Measurements from ENCODE around the gene HK3. TPM values are rescaled to one million over a fixed set of nuclear protein-coding genes. Genes with fewer than 3 reads are reported as not detected.

HK3 gene, protein sequence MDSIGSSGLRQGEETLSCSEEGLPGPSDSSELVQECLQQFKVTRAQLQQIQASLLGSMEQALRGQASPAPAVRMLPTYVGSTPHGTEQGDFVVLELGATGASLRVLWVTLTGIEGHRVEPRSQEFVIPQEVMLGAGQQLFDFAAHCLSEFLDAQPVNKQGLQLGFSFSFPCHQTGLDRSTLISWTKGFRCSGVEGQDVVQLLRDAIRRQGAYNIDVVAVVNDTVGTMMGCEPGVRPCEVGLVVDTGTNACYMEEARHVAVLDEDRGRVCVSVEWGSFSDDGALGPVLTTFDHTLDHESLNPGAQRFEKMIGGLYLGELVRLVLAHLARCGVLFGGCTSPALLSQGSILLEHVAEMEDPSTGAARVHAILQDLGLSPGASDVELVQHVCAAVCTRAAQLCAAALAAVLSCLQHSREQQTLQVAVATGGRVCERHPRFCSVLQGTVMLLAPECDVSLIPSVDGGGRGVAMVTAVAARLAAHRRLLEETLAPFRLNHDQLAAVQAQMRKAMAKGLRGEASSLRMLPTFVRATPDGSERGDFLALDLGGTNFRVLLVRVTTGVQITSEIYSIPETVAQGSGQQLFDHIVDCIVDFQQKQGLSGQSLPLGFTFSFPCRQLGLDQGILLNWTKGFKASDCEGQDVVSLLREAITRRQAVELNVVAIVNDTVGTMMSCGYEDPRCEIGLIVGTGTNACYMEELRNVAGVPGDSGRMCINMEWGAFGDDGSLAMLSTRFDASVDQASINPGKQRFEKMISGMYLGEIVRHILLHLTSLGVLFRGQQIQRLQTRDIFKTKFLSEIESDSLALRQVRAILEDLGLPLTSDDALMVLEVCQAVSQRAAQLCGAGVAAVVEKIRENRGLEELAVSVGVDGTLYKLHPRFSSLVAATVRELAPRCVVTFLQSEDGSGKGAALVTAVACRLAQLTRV
- total RNA-seq (2011; cell fraction: chromatin; rRNA removed; ENCODE audit: low replicate concordance): not detected in 2 replicates
- total RNA-seq (2011; cell fraction: nucleolus; rRNA removed): not detected in 2 replicates
- total RNA-seq (2011; cell fraction: nucleoplasm; rRNA removed): not detected in 2 replicates
- 0.08 TPM in 1 of 2 replicates, not detected in the other for total RNA-seq (2014; rRNA removed)
- total RNA-seq (2014; rRNA removed; fragmentation: Illumina TruSeq; extraction: Trizol): not detected in 2 replicates
- not detected in 2 replicates for total RNA-seq (2015; rRNA removed; fragmentation: Illumina TruSeq; extraction: Trizol)
- 0.16 TPM in 1 of 2 replicates, not detected in the other for total RNA-seq (2021)
- not detected in 2 replicates for polyA plus RNA-seq (2011; rRNA removed)
- not detected in 2 replicates for polyA plus RNA-seq (2011; cell fraction: cytosol; rRNA removed)
- 0.06 and 0.08 TPM in 2 replicates for polyA plus RNA-seq (2011; cell fraction: nucleus; rRNA removed)
- polyA plus RNA-seq (2012): not detected in 2 replicates
- polyA plus RNA-seq (2014; fragmentation: Illumina TruSeq; extraction: Trizol): not detected in 2 replicates
- not detected for polyA plus RNA-seq (2014; fragmentation: Nextera tagmentation; extraction: Ambion mirVana)
- not detected in 2 replicates for polyA plus RNA-seq (2014; rRNA removed)
- not detected in 2 replicates for polyA minus RNA-seq (2011; rRNA and poly(A)+ RNA removed)
- not detected in 2 replicates for polyA minus RNA-seq (2011; cell fraction: cytosol; rRNA and poly(A)+ RNA removed)
- polyA minus RNA-seq (2011; cell fraction: nucleus; rRNA and poly(A)+ RNA removed): not detected in 2 replicates
- percentile 19 among the genes with signal in this experiment for Bru-seq, nascent RNA
- BruChase-seq, experiment 1, labeled RNA remaining after a 2-hour chase: percentile 18 among the genes with signal in this experiment
- percentile 18 among the genes with signal in this experiment for BruChase-seq, experiment 2, labeled RNA remaining after a 6-hour chase
- long read RNA-seq, experiment 1: 0 reads
- long read RNA-seq, experiment 2: 0 reads
- long read RNA-seq, experiment 3: 0 reads

GRCh38 chr5:176899296-176899891, at the start of gene HK3:
Gene HK3 (minus strand): TSS chr5:176899346. CDS start chr5:176896159, 3,187 bp downstream.
- no peaks in the 10 kb centered on the region for H3K79me2 ChIP-seq (ENCODE audit: control insufficient read depth, insufficient read depth, low read length)
- H3K9ac ChIP-seq (ENCODE audit: insufficient read depth in 1 of 2, low read depth in 2 of 2, low read length in 2 of 2): no peak within 1 kb of the TSS
- no peaks in the 10 kb centered on the region for H4K20me1 ChIP-seq (replicated peaks; ENCODE audit: control insufficient read depth, insufficient read depth, low read length)
- no peaks in the 10 kb centered on the region for H3K9me1 ChIP-seq (ENCODE audit: control insufficient read depth, insufficient read depth, low read length)
- H3K4me1 ChIP-seq (replicated peaks in 1 of 2; ENCODE audit: control insufficient read depth in 2 of 2, insufficient read depth in 2 of 2, low read length in 2 of 2): no peaks in the 10 kb centered on the region
- WGBS (ENCODE audit: insufficient coverage, low coverage, missing lambda C conversion rate): 48% methylated on average over 9 of the region's 9 CpGs
- H3K27ac ChIP-seq (ENCODE audit: extremely low read depth, low read depth, low read length): no peak within 1 kb of the TSS
- in situ Hi-C loops (cut with MboI): no loop called here
- CTCF ChIA-PET (ENCODE audit: low intra/inter-chr PET ratio): no interaction called here
- H3K9me3 ChIP-seq (replicated peaks; ENCODE audit: control insufficient read depth, insufficient read depth, low read depth, low read length): no peaks in the 10 kb centered on the region
- no TSS peak for BruUV-seq (replicated peaks)
- intact Hi-C loops (cut with micrococcal nuclease): loop anchor here (10.0 kb wide), 1 partner anchor 215 kb away; no protein-coding TSS in a partner anchor
- POLR2A ChIA-PET: interaction anchor here (1.1 to 2.6 kb wide), 4 partner anchors 11 to 29 kb away, joined by 3 to 28 read pairs (median 6); no protein-coding TSS in a partner anchor
- H3K4me2 ChIP-seq (ENCODE audit: insufficient read depth, low read length): no peak within 1 kb of the TSS
- H3K4me3 ChIP-seq: no peak within 1 kb of the TSS
- peaks cover 3 to 9% of the 10 kb centered on the region in 2 experiments; a peak in 3 of 5 replicates for H3K27me3 ChIP-seq (ENCODE audit: control insufficient read depth in 2 of 2, insufficient read depth in 2 of 2, low read length in 2 of 2)
- DNase-seq (ENCODE audit: extremely low read depth in 1 of 4, low spot score in 3 of 4) (no peak), ATAC-seq (no peak), FAIRE-seq (no peak)
- H2AFZ ChIP-seq (ENCODE audit: low read depth, low read length): no peak within 1 kb of the TSS
- peaks cover 26% of the 10 kb centered on the region for H3K36me3 ChIP-seq (ENCODE audit: control insufficient read depth, insufficient read depth, low read length)
- TF ChIP-seq DPF2 (IDR thresholded peaks at IDR 0.05) (no peak), CHD4 (IDR thresholded peaks at IDR 0.05; ENCODE audit: insufficient read depth, insufficient replicate concordance, low read depth, low read length, poor library complexity, severe bottlenecking) (no peak), NFIX (CRISPR knock-in tag; IDR thresholded peaks at IDR 0.05; ENCODE audit: low read depth) (no peak), SOX6 (IDR thresholded peaks at IDR 0.05) (no peak), PRMT5 (CRISPR knock-in tag; IDR thresholded peaks at IDR 0.05) (no peak), CBX1 (IDR thresholded peaks at IDR 0.05; ENCODE audit: low read depth) (no peak), E4F1 (CRISPR knock-in tag; IDR thresholded peaks at IDR 0.05; ENCODE audit: borderline replicate concordance) (no peak), GATAD2A (IDR thresholded peaks at IDR 0.05) (no peak), ZNF695 (CRISPR knock-in tag; IDR thresholded peaks at IDR 0.05) (no peak), ZNF436 (CRISPR knock-in tag; IDR thresholded peaks at IDR 0.05) (no peak), ZNF165 (CRISPR knock-in tag; IDR thresholded peaks at IDR 0.05; ENCODE audit: borderline replicate concordance) (no peak)

All from K562 (cell line).